Calu3 (cell line): ENCODE results near the gene IMMP1L. TPM values are rescaled to one million over a fixed set of nuclear protein-coding genes. Genes with fewer than 3 reads are reported as not detected.

Experiments
- Bru-seq: library from RNA; stranded (reverse); fragments of 400-500 nt; gene quantifications from one replicate; lab custom pipeline; 2021; lab: Mats Ljungman, UMichigan
- BruChase-seq, 2 experiments: library from RNA; stranded (reverse); fragments of 400-500 nt; gene quantifications; one replicate each; lab custom pipeline; 2021; lab: Mats Ljungman, UMichigan
- BruUV-seq: library from RNA; stranded (reverse); fragments of 400-500 nt; replicated peaks from 2 replicates; lab custom pipeline; 2021; lab: Mats Ljungman, UMichigan
- CTCF ChIA-PET: fragments of 300-600 bp; sonication (Branson Sonifier 250); formaldehyde crosslinking; loops from one replicate; lab custom pipeline; 2022; ENCODE audit warnings: antibody characterized with exemption; lab: Charles Lee
- DNase-seq: peaks from one replicate; pipeline ENCODE4 v3.0.0; 2022
- H3K27ac Mint-ChIP-seq: one replicate; pipeline ENCODE4 v1.8.0; 2022; ENCODE audit warnings: mixed read lengths; ENCODE audit not compliant: unreplicated experiment
- H3K27me3 Mint-ChIP-seq: one replicate; pipeline ENCODE4 v1.8.0; 2022; ENCODE audit warnings: mixed read lengths; ENCODE audit not compliant: unreplicated experiment
- H3K36me3 Mint-ChIP-seq: one replicate; pipeline ENCODE4 v1.8.0; 2022; ENCODE audit warnings: mild to moderate bottlenecking, moderate library complexity, mixed read lengths; ENCODE audit not compliant: insufficient read depth, unreplicated experiment
- H3K4me1 Mint-ChIP-seq: one replicate; pipeline ENCODE4 v1.8.0; 2022; ENCODE audit warnings: mild to moderate bottlenecking, low read depth, mixed read lengths; ENCODE audit not compliant: unreplicated experiment
- H3K4me3 Mint-ChIP-seq: one replicate; pipeline ENCODE4 v1.8.0; 2022; ENCODE audit warnings: mild to moderate bottlenecking, low read depth, moderate library complexity, mixed read lengths; ENCODE audit not compliant: unreplicated experiment
- H3K9me3 Mint-ChIP-seq: one replicate; pipeline ENCODE4 v1.8.0; 2022; ENCODE audit warnings: low read depth, mixed read lengths; ENCODE audit not compliant: unreplicated experiment
- intact Hi-C: fragments of 100-400 bp; cut with micrococcal nuclease; formaldehyde crosslinking; loops from one replicate; pipeline ENCODE4 v1.10.0; 2022; ENCODE audit not compliant: unreplicated experiment
- long read RNA-seq: library from polyadenylated mRNA; stranded (forward); transcript quantifications from one replicate; pipeline ENCODE4 v2.0.0, GENCODE V29; 2022
- total RNA-seq: library from RNA; stranded (reverse); gene quantifications from 2 replicates; pipeline ENCODE4 v1.2.3, GENCODE V29; 2022
- TF ChIP-seq, protein P1 (sequence below): fragments of 200-600 bp; IDR thresholded peaks from one replicate; pipeline ENCODE4 v1.8.0; 2022; ENCODE audit warnings: antibody characterized with exemption; ENCODE audit not compliant: unreplicated experiment

IMMP1L gene, protein sequence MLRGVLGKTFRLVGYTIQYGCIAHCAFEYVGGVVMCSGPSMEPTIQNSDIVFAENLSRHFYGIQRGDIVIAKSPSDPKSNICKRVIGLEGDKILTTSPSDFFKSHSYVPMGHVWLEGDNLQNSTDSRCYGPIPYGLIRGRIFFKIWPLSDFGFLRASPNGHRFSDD
- 22.9 and 25.5 TPM in 2 replicates for total RNA-seq
- percentile 85 among the genes with signal in this experiment for Bru-seq, nascent RNA
- percentile 63 among the genes with signal in this experiment for BruChase-seq, experiment 1, labeled RNA remaining after a 6-hour chase
- BruChase-seq, experiment 2, labeled RNA remaining after a 2-hour chase, result percentile 65 among the genes with signal in this experiment
- long read RNA-seq, transcript IMMP1L-209 (6 exons, 685 nt), result minor isoform, 5 of 48 reads
- long read RNA-seq, transcript IMMP1L-202 (4 exons, 469 nt), result major isoform, 6 of 48 reads
- long read RNA-seq, transcript IMMP1L-213 (3 exons, 314 nt), result minor isoform, 5 of 48 reads
- long read RNA-seq, partial matches to known transcripts, result 0 of 48 reads
- long read RNA-seq, other reads (novel, unspliced or antisense), result 32 of 48 reads

DNA sequence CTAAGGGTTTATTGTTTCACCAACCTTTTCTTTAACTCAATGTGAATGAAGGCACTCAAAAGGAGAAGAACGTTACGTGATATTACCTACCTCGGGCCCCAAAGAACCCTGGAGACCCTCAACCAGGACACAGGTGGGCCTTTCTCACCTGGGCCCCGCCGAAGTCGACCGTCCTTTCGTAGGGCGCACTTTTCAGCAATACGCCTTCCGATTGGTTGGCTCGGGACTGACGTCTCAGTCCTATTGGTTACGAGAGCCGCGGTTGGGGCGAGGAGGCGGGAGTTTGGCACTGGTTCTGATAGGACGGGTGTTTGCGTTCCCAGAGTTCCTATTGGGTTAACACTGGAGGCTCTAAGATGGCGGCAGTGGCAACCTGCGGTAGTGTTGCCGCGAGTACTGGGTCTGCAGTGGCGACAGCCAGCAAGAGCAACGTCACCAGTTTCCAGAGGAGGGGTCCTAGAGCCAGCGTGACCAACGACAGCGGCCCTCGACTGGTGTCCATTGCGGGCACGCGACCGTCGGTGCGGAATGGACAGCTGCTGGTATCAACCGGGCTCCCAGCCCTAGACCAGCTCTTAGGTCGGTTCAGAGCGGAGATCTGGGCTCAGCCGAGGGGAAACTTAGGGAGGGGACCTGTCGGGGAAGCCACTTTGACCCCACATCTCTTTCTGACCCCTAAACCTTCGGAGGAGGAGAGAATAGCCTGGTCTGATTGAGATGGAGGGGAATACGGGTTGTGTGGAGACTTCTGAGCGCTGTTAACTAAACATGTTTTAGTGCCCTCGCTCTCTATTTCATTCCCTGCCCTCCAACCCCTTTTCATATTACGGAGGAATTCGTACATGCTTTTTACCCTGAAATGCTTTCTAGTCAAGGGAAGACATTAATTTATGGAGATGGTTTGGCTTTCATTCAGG lies at the start of gene IMMP1L, which contains the start of gene ELP4:
Gene IMMP1L, minus strand, starts transcription at position 194 of the 917 bp plus-strand sequence. CDS start 46,346 bp downstream, outside the sequence.
Gene ELP4, plus strand, starts transcription at position 339 of the 917 bp plus-strand sequence. Its CDS starts 18 bp downstream, at position 357.
- no peaks in the 10 kb centered on the region for H3K9me3 Mint-ChIP-seq
- intact Hi-C loops, result no loop called here
- peaks cover 36% of the 10 kb centered on the region for H3K36me3 Mint-ChIP-seq
- BruUV-seq, result no TSS peak
- TF ChIP-seq, protein P1, sequence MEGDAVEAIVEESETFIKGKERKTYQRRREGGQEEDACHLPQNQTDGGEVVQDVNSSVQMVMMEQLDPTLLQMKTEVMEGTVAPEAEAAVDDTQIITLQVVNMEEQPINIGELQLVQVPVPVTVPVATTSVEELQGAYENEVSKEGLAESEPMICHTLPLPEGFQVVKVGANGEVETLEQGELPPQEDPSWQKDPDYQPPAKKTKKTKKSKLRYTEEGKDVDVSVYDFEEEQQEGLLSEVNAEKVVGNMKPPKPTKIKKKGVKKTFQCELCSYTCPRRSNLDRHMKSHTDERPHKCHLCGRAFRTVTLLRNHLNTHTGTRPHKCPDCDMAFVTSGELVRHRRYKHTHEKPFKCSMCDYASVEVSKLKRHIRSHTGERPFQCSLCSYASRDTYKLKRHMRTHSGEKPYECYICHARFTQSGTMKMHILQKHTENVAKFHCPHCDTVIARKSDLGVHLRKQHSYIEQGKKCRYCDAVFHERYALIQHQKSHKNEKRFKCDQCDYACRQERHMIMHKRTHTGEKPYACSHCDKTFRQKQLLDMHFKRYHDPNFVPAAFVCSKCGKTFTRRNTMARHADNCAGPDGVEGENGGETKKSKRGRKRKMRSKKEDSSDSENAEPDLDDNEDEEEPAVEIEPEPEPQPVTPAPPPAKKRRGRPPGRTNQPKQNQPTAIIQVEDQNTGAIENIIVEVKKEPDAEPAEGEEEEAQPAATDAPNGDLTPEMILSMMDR, result no peak
- H3K4me3 Mint-ChIP-seq, result peak within 1 kb of the TSS; percentile 81
- DNase-seq, result peak; percentile 94
- CTCF ChIA-PET, result no interaction called here
- peak within 1 kb of the TSS; percentile 82 for H3K27ac Mint-ChIP-seq
- H3K4me1 Mint-ChIP-seq, result peaks cover 12% of the 10 kb centered on the region
- H3K27me3 Mint-ChIP-seq, result no peaks in the 10 kb centered on the region

DNA sequence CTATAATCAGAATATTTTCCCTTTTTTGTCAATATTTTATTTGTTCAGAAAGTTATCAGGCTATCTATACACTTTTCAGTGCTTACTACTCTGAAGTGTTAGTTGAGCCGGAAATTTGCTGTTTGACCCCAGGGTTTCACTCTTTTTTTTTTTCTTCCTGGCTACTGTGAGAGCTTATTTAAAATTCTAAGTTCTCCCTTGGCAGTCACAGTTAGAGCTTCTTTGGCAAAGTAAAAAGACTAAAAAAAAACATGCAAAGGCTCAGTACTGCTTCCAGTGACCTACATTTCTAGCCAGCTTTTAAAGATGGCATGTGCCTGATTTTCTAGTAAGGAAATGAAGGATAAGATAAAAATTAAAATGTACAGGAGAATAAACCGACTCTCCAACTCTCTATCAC lies 48.6 kb upstream of the IMMP1L start:
- no peak overlapping the region for H3K27ac Mint-ChIP-seq
- CTCF ChIA-PET, result no interaction called here
- no peaks in the 10 kb centered on the region for H3K4me1 Mint-ChIP-seq

DNA sequence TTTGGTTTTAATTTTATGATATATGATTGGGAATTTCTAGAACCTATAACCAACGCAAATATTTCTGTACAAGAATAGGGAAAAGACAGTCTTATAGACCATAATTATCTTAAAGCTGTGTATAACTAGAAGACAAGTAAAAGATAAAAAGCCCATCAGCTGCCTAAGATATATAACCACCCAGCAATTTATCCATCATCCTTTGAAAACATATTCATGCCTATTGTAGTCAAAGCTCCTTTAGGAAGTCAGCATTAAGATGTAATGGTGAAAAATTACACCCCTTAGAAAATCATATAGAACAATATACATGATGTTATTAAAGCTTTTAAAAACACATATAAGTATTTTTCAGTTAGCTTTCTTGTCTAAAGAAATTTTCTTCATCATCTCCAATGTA lies 46.5 kb upstream of the IMMP1L start:
- Mint-ChIP-seq H3K27me3 (no peaks in the 10 kb centered on the region), H3K4me1 (no peaks in the 10 kb centered on the region), H3K27ac (no peak overlapping the region), H3K9me3 (no peaks in the 10 kb centered on the region), H3K36me3 (no peaks in the 10 kb centered on the region), H3K4me3 (no peak overlapping the region)
- CTCF ChIA-PET, result no interaction called here
- DNase-seq, result no peak
- no TSS peak for BruUV-seq
- TF ChIP-seq, protein P1, result no peak
- intact Hi-C loops, result no loop called here

More for the DNA sequence above, 48.6 kb upstream of the IMMP1L start:
- DNase-seq, result no peak
- TF ChIP-seq, protein P1, result no peak
- Mint-ChIP-seq H3K27me3 (no peaks in the 10 kb centered on the region), H3K36me3 (no peaks in the 10 kb centered on the region), H3K9me3 (no peaks in the 10 kb centered on the region), H3K4me3 (no peak overlapping the region)
- BruUV-seq, result no TSS peak
- intact Hi-C loops, result no loop called here

DNA sequence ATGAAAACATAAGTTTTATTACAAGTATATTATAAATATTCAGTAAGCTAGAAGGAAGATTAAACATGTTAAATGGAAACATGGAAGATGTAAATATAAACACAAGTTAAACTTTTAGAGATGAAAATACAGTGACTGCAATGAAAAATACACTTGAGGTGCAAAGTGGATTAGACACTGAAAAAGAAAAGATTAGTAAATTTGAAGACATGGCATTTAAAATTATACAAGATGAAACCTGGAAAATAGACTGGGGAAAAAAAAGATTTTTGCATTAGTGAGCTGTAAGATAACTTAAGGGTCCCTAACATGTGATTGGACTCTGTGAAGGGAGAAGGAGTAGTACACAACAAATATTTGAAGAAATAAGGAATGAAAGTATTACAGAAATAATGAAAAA lies 33.4 kb upstream of the IMMP1L start:
- Mint-ChIP-seq H3K9me3 (peaks cover 7% of the 10 kb centered on the region), H3K27ac (peak overlapping the region; percentile 34), H3K36me3 (no peaks in the 10 kb centered on the region), H3K27me3 (no peaks in the 10 kb centered on the region), H3K4me3 (no peak overlapping the region), H3K4me1 (no peaks in the 10 kb centered on the region)
- CTCF ChIA-PET, result no interaction called here
- TF ChIP-seq, protein P1, result no peak
- DNase-seq, result no peak
- intact Hi-C loops, result no loop called here
- no TSS peak for BruUV-seq
